HG03139 (cell line): ENCODE measurements around the gene MTG2.

ENCODE experiments used
- ATAC-seq: cut with Tn5 transposase; IDR thresholded peaks from one replicate; pipeline ENCODE4 v1.9.1; 2021; ENCODE audit not compliant: unreplicated experiment

The MTG2 gene

DNA sequence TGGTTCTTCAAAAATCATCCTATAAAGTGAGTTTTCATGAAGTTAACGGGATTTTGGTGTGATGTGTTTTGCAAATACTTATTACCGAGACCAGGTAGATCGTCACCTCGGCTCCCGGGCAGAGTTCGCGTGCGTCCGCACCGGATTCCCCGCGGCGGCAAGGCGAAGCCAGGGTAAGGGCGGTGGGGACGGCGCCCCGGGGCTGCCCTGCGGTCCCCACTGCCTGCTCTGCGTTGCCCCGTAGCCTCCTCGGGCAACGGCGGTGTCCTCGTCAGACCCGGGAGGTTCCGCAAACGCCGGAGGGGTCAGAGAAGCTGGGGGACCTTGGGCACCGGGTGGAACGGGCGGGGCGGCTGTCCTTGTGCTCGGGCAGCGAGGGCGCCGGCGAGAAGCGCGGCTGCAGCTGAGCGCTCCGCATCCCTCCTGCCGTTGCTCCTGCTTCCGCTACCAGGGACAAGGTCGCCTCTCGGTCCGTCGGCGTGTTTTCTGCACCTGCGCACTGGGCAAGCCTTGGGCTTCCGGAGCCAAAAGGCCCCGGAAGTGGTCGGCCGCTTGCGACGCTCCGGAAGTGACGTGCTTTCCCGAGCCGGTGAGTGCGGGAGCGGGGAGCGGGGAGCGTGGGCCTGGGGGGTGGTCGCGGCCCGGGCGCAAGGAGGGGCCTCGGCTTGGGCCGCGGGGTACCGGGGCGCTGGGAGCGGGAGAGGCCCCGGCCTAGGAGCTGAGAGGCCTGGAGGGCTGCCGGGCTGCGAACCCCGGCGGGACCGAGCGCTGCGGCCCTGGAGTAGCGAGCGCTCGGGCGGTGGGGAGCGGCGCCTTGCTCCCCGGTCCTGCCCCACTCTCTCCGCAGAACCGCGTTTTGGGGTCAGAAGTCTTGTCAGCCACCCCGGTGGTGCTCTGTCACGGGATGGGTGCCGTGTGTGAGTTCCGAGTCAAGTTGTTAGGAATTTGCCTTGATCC, at the start of gene MTG2:
Gene MTG2, plus strand, starts transcription at position 560 of the 957 bp plus-strand sequence. CDS start 10,393 bp downstream, outside the sequence.
- ATAC-seq, result peak; percentile 90

- no peak for ATAC-seq
Measured at GRCh38 chr20:62133051-62133845, 49.6 kb upstream of the MTG2 start.

DNA sequence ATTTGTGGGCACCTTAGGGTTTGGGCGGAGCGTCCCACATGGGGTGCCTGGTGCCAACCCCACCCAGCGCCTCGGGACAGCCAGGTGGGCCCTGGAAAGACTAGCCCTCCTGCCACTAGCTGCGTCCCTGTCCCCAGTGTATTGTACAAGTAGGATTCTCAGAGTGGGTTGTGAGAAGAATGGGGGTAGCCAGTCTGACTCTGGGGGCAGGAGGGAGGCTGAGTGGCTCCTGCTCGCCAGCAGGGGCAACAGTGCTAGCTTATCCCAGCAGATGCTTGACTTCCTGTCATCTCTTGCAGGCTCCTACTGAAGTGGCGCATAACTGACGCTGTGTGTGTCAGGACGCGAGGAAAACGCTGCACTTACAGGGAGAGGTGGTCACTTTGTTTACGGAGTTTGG, 49.0 kb upstream of the MTG2 start:
- no peak for ATAC-seq

DNA sequence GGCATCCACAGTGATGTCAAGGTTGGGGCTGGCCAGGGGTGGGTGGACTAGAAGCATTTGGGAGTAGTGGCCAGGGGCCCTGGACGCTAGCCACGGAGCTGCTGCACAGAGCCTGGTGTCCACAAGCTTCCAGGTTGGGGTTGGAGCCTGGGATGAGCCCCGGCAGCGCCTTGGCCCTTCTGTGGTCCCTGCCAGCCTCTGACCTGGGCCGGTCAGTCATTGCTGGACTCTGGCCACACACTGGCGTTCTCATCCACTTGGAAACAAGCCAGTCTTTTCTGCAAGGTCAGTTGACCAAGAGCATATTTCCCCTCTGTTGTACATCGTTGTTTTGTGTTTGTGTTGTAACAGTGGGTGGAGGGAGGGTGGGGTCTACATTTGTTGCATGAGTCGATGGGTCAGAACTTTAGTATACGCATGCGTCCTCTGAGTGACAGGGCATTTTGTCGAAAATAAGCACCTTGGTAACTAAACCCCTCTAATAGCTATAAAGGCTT, 48.0 kb upstream of the MTG2 start:
- no peak for ATAC-seq

DNA sequence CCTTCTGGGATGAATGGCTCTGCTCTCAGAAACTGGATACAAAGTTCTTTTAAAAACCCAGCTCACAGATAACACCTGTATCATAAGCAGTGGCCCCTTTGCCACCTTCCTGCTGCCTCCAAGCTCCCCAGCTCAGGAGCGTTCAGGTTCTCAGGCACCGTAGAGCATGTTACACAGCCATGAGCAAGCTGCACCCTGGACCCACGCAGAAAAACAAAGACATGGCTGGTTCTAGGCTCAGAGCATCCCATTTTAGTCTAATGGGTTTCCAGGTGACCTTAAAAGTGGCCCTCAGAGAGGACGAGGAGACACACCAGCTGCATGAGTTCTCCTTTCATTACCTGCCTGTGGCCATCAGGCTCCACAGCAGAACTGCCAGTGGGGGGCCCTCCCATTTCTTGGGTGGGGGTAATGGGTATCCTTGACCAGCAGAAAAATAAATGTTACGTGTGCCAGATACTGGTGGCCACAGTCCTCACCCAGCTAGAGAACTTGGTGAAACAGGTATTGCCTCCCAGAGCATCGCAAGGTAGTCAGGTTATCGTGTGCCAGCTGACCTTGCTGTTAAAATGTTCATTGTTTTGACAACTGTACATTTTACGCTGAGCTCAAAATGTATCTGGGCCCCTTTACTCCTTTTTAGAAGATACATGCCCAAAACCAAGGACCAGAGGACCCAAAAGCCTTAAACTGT, 47.1 kb upstream of the MTG2 start:
- no peak for ATAC-seq

DNA sequence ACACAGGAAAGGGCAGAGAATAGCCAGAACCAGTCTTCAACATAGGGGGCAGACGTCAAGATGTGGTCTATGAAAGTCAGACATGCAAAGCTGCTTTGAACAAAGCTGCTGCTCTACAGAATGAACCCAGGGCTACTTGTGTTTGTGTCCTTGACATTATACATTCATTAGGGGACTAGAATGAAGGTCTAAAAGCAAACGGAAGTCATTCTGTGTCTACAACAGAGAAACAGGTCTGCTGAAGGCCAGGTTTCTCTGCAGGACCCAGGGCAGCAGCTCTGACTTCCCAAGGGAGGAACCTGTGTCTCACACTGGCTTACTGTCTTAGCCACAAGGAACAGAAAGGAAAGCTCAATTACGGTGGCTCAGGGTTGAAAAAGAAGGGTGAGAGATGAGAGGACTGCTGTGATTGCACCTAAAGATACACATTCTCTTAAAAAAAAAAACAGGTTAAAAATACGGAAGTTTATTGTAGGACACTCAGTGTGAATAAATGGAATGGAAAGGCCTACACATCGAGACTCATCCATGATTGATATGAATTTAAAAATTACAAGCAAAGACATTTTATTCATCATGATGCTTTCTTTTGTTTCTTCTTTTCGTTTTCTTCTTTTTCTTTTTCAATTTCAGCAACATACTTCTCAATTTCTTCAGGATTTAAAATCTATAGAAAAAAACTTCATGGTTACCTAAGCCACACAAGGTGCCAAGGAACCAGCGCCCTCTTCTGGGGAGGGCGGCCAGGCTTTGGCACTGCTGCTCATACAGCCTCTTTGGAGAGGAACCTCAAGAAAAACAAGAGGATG, 46.3 kb upstream of the MTG2 start:
- no peak for ATAC-seq

- ATAC-seq, result no peak
Measured at GRCh38 chr20:62137092-62137384, 45.8 kb upstream of the MTG2 start.

DNA sequence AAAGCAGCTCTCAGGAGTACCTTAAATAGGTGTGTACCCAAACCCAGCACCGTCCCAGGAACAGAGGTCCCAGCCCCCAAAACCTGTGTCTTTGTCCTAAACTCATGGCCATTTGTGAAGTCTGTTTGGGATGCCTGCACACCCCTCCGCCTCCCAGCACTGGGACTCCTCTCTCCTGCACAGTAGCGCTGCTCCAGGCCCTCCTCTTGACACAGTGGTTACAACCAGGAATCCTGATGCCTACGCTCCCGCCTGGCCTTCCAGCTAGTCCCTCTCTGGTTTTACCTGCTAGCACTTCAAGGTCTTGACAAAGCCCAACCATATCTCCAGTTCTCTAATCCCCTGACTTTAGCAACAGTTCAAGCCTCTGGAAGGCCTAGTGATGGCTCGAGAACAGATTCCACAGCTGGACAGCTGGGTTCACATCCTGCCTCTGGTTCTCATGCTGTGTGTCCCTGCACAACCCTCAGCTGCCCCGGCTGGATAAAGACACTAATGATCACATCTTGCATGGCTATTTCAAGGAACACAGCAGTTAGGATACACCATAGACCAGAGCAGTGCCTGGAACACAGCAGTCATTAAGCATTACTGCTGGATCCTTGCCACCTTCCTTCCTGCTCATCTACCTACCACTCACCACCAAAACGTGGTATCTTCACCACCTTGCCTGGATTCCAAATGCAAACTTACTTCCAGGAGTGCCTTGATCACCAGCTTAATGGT, 45.2 kb upstream of the MTG2 start:
- ATAC-seq, result no peak

GRCh38 chr20:62138204-62138543, 44.7 kb upstream of the MTG2 start:
- no peak for ATAC-seq

DNA sequence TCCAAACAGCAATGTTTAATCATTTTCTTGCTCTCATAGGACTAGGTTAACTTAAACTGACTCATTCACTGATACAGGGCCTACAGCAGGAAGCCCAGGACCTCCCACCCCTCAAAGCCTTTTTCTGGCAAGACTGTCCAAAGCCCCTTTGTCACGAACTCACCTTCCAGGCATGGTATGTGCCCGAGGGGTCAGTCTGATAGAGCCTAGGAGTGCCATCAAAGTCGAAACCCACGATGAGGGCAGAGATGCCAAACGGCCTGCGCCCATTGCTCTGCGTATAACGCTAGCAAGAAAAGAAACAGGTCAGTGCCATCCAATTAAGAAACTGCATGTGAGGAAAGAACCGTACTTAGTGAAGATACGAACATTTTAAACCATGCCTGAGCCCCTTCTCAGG, 43.9 kb upstream of the MTG2 start:
- no peak for ATAC-seq

DNA sequence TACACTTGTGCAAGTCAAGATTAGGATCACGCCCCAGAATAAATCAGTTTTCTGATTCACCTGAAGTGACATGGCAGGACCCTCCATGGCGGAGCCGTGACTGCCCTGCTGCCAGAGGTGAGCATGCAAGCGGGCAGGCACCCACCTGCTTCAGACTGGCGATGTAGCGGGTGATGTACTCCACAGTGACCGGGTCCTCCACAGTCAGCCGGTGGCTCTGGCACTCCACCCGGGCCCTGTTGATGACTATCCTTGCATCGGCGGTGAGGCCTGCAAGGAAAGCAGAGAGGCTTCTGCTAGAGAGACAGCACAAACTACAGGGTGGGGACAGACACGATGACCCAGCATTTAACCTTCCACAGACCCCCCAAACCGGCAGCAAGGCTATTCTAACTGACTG, 43.2 kb upstream of the MTG2 start:
- ATAC-seq, result no peak

GRCh38 chr20:62141043-62141396, 41.8 kb upstream of the MTG2 start:
- ATAC-seq, result no peak

- no peak for ATAC-seq
Measured at GRCh38 chr20:62141397-62142251, 41.2 kb upstream of the MTG2 start.

DNA sequence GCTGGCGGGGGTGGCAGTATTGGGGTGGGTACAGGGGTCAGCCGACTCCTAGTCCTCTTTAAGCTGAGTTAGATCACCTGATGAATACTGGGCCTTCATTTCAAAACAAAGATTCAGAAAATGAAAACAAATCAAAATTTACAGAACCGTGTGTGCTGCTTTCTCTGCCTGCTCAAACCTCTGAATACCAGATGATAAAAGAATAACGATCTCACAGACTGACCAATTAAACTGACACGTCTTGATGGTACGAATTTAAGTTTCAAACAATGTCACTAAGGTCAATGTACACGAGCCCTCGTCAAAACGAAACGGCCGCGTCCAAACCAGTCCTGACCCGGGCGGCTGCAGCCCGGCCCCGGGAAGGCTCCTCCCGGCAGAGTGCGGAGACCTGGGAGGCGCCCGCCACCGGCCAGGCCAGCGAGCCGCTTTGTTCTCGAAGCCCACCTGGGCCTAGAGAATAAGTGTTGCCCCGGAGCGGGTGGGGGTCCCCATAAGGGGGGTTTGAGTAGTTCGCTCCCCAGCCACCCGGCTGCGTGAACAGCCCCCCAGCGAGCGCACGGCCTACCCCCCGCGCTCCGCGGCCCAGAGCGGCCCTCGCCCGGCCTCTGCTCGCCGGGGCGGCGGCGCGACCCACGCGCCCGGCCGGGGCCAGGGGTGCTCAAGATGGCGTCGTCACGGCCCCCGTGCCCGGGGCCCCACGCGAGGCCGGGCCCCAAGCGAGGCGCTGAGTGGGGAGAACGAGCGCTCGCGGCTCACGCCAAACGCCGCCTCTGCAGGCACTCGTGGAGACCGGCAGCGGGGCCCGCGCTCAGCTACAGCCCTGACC, 40.4 kb upstream of the MTG2 start:
- ATAC-seq, result peak; percentile 15

- peak; percentile 66 for ATAC-seq
Measured at GRCh38 chr20:62143081-62143956, 39.5 kb upstream of the MTG2 start, which contains the start of the genes PSMA7 and SS18L1. TSS of gene PSMA7 (minus strand) at chr20:62143394. CDS start at chr20:62143303, 91 bp downstream. TSS of gene SS18L1 (plus strand) at chr20:62143769. CDS start at chr20:62143821, 52 bp downstream.

GRCh38 chr20:62143957-62144825, 38.6 kb upstream of the MTG2 start:
- ATAC-seq, result peak; percentile 2
